Psoas muscle (tissue), 8 donors: ENCODE data around the gene ACOT11. TPM values are rescaled to one million over a fixed set of nuclear protein-coding genes. Genes with fewer than 3 reads are reported as not detected.

Experiments
- ATAC-seq, 4 donors: fragments of 200-7000 bp; cut with Tn5 transposase; one replicate each; pipeline ENCODE4 v1.9.1; 2020; ENCODE audit warnings: moderate library complexity in 3 of 4, mild to moderate bottlenecking in 2 of 4
- DNase-seq, 2 donors: peaks; one replicate each; pipeline ENCODE4 v3.0.0-alpha.2; 2020
- H3K27ac ChIP-seq: fragments of 200-600 bp; one replicate; pipeline ENCODE4 v1.8.0; 2022
- H3K27me3 ChIP-seq, 3 donors: fragments of 200-600 bp in 1 of 3; one replicate each; pipeline versions ENCODE4 v1.6.1 to v1.8.0; 2013 to 2022; ENCODE audit warnings: low read length in 2 of 3, mild to moderate bottlenecking in 2 of 3, moderate library complexity in 1 of 3; ENCODE audit not compliant: insufficient read depth in 3 of 3
- H3K36me3 ChIP-seq, 2 donors: fragments of 200-600 bp in 1 of 2; one replicate each; pipeline versions ENCODE4 v1.6.1 to v1.8.0; 2013 to 2022; ENCODE audit warnings: low read depth in 1 of 2, mild to moderate bottlenecking in 1 of 2, moderate library complexity in 1 of 2; ENCODE audit not compliant: insufficient read depth in 1 of 2
- H3K4me1 ChIP-seq: fragments of 200-600 bp; one replicate; pipeline ENCODE4 v1.8.0; 2022
- H3K4me3 ChIP-seq: fragments of 200-600 bp; one replicate; pipeline ENCODE4 v1.8.0; 2022; ENCODE audit warnings: mild to moderate bottlenecking
- H3K9me3 ChIP-seq: fragments of 200-600 bp; one replicate; pipeline ENCODE4 v1.8.0; 2022
- WGBS, 3 donors: extraction: QIAGEN DNeasy Blood & Tissue Kit; methylation state at CpG; one replicate each; pipeline versions ENCODE4 v1.1.6 to v1.1.7; 2013; 5-methylcytosine and 5-hydroxymethylcytosine counted together
- intact Hi-C, 2 donors: fragments of 100-400 bp; cut with DNase I; formaldehyde crosslinking; loops; one replicate each; pipeline versions ENCODE4 v1.11.0 to v1.14.2; 2022
- polyA plus RNA-seq, 3 donors: library from polyadenylated mRNA; stranded (reverse); fragments of 200-250 nt; gene quantifications; one replicate each; pipeline ENCODE4 v1.2.3, GENCODE V29; 2013
- total RNA-seq, 4 donors: library from RNA; stranded (reverse); fragmentation: NEBNext Ultra II Directional in 2 of 4; extraction: Animal tissue kit (Norgen Biotek cat#: 25700) in 2 of 4; gene quantifications; one replicate each; pipeline versions ENCODE4 v1.2.1 to v1.2.4, GENCODE V29; 2021 to 2023
- TF ChIP-seq, protein P1 (sequence below): fragments of 200-600 bp; IDR thresholded peaks from one replicate; pipeline ENCODE4 v1.8.0; 2022; ENCODE audit warnings: antibody characterized with exemption
- donor health status: healthy with polysubstance abuse.
- donor health status: DM: no; HTN: no; CAD: no; lungs with moderate emphysema.
- donor health status: Bipolar disorder and iron deficiency.
- donor health status: healthy.
- donor health status: DM: yes; HTN: yes; CAD: no.
- donor health status: DM: no; HTN: no; CAD: no.
- donor health status: DM: no; HTN: no; CAD: no.
- donor health status: DM: yes; HTN: yes; CAD: no.

Gene ACOT11
- total and polyA plus RNA-seq, 7 donors: 0.82 to 13.9 (median 2.4) TPM

DNA sequence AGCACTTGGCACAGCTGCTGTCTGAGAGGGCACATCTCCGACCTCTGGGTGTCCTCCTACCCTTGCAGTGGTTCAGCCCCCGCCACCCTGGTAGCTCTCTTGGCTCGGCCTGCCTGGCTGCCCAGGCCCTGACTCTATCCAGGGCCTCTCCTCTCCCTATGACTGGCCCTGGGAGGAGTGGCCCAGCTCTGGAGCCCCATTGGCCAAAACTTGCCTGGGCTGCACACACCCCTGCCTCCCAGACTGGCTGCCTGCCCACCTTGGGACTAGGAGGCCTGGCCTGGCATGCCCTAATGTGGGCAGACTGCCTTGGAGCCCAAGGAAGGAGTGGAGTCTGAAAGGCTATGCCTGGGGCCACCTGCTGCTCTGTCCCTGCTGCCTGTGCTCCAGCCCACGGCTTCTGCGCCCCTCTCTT, 33.6 kb downstream of the ACOT11 start:
- peak overlapping the region; percentile 87 for H3K27ac ChIP-seq
- WGBS, 3 donors: 16 to 31% (median 22%) methylated on average over 5 of the region's 5 CpGs
- H3K36me3 ChIP-seq: no peaks in the 10 kb centered on the region
- DNase-seq: peak; percentile 93 to 98
- TF ChIP-seq, protein P1, sequence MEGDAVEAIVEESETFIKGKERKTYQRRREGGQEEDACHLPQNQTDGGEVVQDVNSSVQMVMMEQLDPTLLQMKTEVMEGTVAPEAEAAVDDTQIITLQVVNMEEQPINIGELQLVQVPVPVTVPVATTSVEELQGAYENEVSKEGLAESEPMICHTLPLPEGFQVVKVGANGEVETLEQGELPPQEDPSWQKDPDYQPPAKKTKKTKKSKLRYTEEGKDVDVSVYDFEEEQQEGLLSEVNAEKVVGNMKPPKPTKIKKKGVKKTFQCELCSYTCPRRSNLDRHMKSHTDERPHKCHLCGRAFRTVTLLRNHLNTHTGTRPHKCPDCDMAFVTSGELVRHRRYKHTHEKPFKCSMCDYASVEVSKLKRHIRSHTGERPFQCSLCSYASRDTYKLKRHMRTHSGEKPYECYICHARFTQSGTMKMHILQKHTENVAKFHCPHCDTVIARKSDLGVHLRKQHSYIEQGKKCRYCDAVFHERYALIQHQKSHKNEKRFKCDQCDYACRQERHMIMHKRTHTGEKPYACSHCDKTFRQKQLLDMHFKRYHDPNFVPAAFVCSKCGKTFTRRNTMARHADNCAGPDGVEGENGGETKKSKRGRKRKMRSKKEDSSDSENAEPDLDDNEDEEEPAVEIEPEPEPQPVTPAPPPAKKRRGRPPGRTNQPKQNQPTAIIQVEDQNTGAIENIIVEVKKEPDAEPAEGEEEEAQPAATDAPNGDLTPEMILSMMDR: no peak
- intact Hi-C loops: loop anchor here (5.0 kb wide), 1 partner anchor 34 kb away; the partner anchor contains the start of gene ACOT11 (in 2 of the 2)
- no peak overlapping the region for H3K4me3 ChIP-seq
- peaks cover 80% of the 10 kb centered on the region for H3K4me1 ChIP-seq
- peak; percentile 89 to 93 (median 91) for ATAC-seq
- H3K9me3 ChIP-seq: no peaks in the 10 kb centered on the region
- H3K27me3 ChIP-seq: no peaks in the 10 kb centered on the region

DNA sequence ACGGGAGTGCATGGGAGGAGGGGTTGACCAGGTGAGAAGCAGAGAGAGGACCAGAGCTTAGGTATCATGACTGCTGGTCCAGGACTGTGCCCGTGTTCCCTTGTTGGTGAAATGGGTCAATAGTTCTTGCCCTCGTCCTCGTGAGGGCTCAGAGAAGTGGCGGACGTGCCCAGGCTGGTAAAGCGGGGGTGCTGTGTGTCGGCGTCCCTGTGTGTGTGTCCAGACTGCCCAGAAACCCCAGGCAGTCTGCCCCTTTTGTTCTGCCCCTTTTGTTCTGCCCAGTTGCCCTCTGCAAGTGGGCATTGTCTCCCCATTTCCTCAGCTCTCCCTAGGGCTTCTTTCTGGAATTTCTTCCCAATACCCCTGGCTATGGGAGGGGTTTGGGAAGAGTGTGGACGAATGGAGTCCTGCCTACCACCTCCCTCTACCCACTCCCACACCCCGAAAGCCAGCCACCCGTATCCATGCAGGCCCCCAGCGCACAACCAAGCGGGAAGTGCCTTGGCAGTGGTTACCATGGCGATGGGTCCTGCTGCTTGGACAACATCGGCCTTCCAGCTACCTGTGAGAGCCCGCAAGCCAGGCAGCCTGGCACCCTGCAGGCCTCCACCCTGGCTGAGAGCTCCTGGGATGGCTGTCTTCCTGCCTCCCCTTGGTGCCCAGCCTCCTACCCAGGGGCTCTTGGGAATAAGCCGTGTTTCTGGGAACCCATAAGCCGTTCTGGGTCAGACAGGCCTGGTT, 34.7 kb downstream of the ACOT11 start:
- no peaks in the 10 kb centered on the region for H3K36me3 ChIP-seq
- ATAC-seq (no peak), DNase-seq (no peak)
- TF ChIP-seq, protein P1: no peak
- 61 to 75% (median 73%) methylated on average over 19 of the region's 19 CpGs for WGBS, 3 donors
- peak overlapping the region; percentile 73 for H3K27ac ChIP-seq
- no peak overlapping the region for H3K4me3 ChIP-seq
- intact Hi-C loops: loop anchor here (5.0 kb wide), 1 partner anchor 35 kb away; the partner anchor contains the start of gene ACOT11 (in 2 of the 2)
- no peaks in the 10 kb centered on the region for H3K9me3 ChIP-seq
- peaks cover 72% of the 10 kb centered on the region for H3K4me1 ChIP-seq
- H3K27me3 ChIP-seq: no peaks in the 10 kb centered on the region

DNA sequence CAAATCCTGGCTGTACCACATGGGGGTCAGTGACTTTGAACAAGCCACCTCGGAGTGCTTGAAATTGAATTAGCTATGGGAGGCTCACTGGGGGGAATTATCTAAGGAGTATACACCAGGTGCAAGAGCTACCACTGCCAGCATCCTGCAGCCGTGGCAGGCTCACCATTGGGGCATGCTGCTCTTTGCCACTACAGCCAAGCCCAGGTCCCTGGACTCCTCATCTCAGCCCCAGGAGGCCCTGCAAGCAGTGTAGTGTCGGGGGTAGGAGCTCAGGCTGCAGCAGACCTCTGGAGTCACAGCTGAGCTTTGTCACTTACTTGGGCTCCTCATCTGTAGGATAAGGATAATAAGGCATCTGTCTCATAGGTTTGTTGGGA, 35.3 kb downstream of the ACOT11 start:
- no peak for ATAC-seq
- H3K36me3 ChIP-seq: no peaks in the 10 kb centered on the region
- H3K27me3 ChIP-seq: no peaks in the 10 kb centered on the region
- 29 to 45% (median 37%) methylated on average over 3 of the region's 3 CpGs for WGBS, 3 donors
- peak overlapping the region; percentile 82 for H3K27ac ChIP-seq
- no peak for DNase-seq
- H3K4me1 ChIP-seq: peaks cover 67% of the 10 kb centered on the region
- no peak overlapping the region for H3K4me3 ChIP-seq
- no peaks in the 10 kb centered on the region for H3K9me3 ChIP-seq
- intact Hi-C loops: loop anchor here (5.0 kb wide), 1 partner anchor 36 kb away; the partner anchor contains the start of gene ACOT11 (in 2 of the 2)
- TF ChIP-seq, protein P1: no peak

DNA sequence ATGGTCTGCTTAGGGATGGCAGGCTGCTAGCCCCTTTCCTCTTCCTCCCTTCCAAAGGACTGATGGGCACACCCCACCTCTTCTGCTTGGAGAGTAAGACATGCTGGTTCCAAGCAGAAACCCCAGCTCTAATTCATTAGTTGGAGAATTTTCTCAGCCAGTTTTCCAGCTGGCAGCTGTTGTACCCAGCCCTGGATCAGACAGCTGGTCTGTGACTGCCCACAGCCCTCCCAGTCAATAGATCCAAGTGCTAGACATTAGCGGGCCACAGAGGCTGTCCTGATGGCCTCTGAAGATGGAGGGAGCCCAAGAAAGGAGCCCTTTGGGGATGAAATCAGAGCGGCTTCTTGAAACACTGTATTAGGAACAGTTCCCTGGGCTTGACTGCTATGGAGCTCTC, 35.8 kb downstream of the ACOT11 start:
- ATAC-seq: no peak
- no peaks in the 10 kb centered on the region for H3K36me3 ChIP-seq
- peaks cover 61% of the 10 kb centered on the region for H3K4me1 ChIP-seq
- no peak for DNase-seq
- no peak overlapping the region for H3K4me3 ChIP-seq
- no peaks in the 10 kb centered on the region for H3K9me3 ChIP-seq
- peak overlapping the region; percentile 82 for H3K27ac ChIP-seq
- H3K27me3 ChIP-seq: no peaks in the 10 kb centered on the region
- TF ChIP-seq, protein P1: no peak
- 24 to 40% (median 39%) methylated on average over 2 of the region's 2 CpGs for WGBS, 3 donors
- intact Hi-C loops: loop anchor here (5.0 kb wide), 1 partner anchor 37 kb away; the partner anchor contains the start of gene ACOT11 (in 2 of the 2)
